IPS DF 6.9 (cell line): Measurements from ENCODE around the gene CACNG8.
A peak's percentile ranks its signal among the peaks of the same experiment; 100 is the strongest.
"Not testable (repeated sequence)": the region's sequence is repeated elsewhere in the genome, so short reads cannot be mapped to it uniquely, and the experiment has no call there.

Source experiments
- DNase-seq: peaks from one replicate; pipeline ENCODE4 v3.0.0-alpha.2; 2013; ENCODE audit warnings: low read depth, low spot score
- H3K27ac ChIP-seq: one replicate; pipeline ENCODE4 v1.5.1; 2013; ENCODE audit warnings: low read length, control low read depth
- H3K27me3 ChIP-seq: 2 replicates; pipeline ENCODE4 v1.6.1; 2013; ENCODE audit warnings: mild to moderate bottlenecking, low read length; ENCODE audit not compliant: control insufficient read depth, insufficient read depth
- H3K36me3 ChIP-seq: 2 replicates; pipeline ENCODE4 v1.6.1; 2013; ENCODE audit warnings: low read length; ENCODE audit not compliant: control insufficient read depth, insufficient read depth
- H3K4me1 ChIP-seq: 2 replicates; pipeline ENCODE4 v1.6.1; 2013; ENCODE audit warnings: low read length; ENCODE audit not compliant: control insufficient read depth, insufficient read depth
- H3K4me3 ChIP-seq: 2 replicates; pipeline ENCODE4 v1.5.1; 2013; ENCODE audit warnings: mild to moderate bottlenecking, low read length
- H3K9me3 ChIP-seq: 2 replicates; pipeline ENCODE4 v1.6.1; 2013; ENCODE audit warnings: low read length, inconsistent platforms; ENCODE audit not compliant: control insufficient read depth, insufficient read depth
- WGBS: extraction: QIAGEN DNeasy Blood & Tissue Kit; methylation state at CpG from one replicate; pipeline ENCODE4 v1.1.7; 2013; ENCODE audit warnings: mixed read lengths, missing lambda C conversion rate; ENCODE audit not compliant: insufficient read length, insufficient coverage; 5-methylcytosine and 5-hydroxymethylcytosine counted together

CACNG8 gene

GRCh38 chr19:54029930-54030490 lies 67.3 kb downstream of the CACNG8 start:
- WGBS, result no CpG with 5 or more reads among the region's 9 CpGs
- Histone ChIP-seq H3K27me3 (no peaks in the 10 kb centered on the region), H3K4me1 (peaks cover 3% of the 10 kb centered on the region), H3K9me3 (no peaks in the 10 kb centered on the region), H3K4me3 (no peak overlapping the region), H3K36me3 (no peaks in the 10 kb centered on the region), H3K27ac (no peak overlapping the region)
- DNase-seq, result peak; percentile 84

- H3K36me3 ChIP-seq, result no peaks in the 10 kb centered on the region
- peaks cover 3% of the 10 kb centered on the region for H3K4me1 ChIP-seq
- WGBS, result no CpG with 5 or more reads among the region's 13 CpGs
- H3K4me3 ChIP-seq, result no peak overlapping the region
- H3K9me3 ChIP-seq, result no peaks in the 10 kb centered on the region
- no peaks in the 10 kb centered on the region for H3K27me3 ChIP-seq
- DNase-seq, result no peak
- H3K27ac ChIP-seq, result no peak overlapping the region
Observed at GRCh38 chr19:54030895-54031586, 68.3 kb downstream of the CACNG8 start.

GRCh38 chr19:54035215-54036178 lies 72.8 kb downstream of the CACNG8 start:
- no peaks in the 10 kb centered on the region for H3K36me3 ChIP-seq
- no peak overlapping the region for H3K4me3 ChIP-seq
- DNase-seq, result no peak
- H3K9me3 ChIP-seq, result no peaks in the 10 kb centered on the region
- peaks cover 3% of the 10 kb centered on the region for H3K4me1 ChIP-seq
- peak overlapping the region; percentile 91 for H3K27ac ChIP-seq
- no CpG with 5 or more reads among the region's 4 CpGs for WGBS
- no peaks in the 10 kb centered on the region for H3K27me3 ChIP-seq

- not testable (repeated sequence) for H3K4me3 ChIP-seq, H3K9me3 ChIP-seq, DNase-seq, H3K36me3 ChIP-seq, H3K4me1 ChIP-seq, H3K27ac ChIP-seq, H3K27me3 ChIP-seq
- WGBS, result no CpG with 5 or more reads among the region's 5 CpGs
Observed at GRCh38 chr19:54036542-54036941, 73.8 kb downstream of the CACNG8 start.
